Esophagus muscularis mucosa (tissue), 4 donors: ENCODE results near the gene COX8C. TPM values are rescaled to one million over a fixed set of nuclear protein-coding genes. Genes with fewer than 3 reads are reported as not detected.

Source experiments
- DNase-seq: peaks from one replicate; pipeline ENCODE4 v3.0.0-alpha.2; 2017; ENCODE audit errors: extremely low spot score
- H3K27ac ChIP-seq, 4 donors: fragments of 200-600 bp; sonication (generic); replicated peaks in 1 of 4; 1 replicate in 3 of 4; 2 replicates in 1 of 4; pipeline ENCODE4 v1.5.1; 2016 to 2019; ENCODE audit warnings: mild to moderate bottlenecking in 1 of 4
- H3K27me3 ChIP-seq, 4 donors: fragments of 200-600 bp; sonication (generic); one replicate each; pipeline versions ENCODE4 v1.5.1 to v1.6.0; 2016 to 2019
- H3K36me3 ChIP-seq, 4 donors: fragments of 200-600 bp; sonication (generic); one replicate each; pipeline ENCODE4 v1.5.1; 2016 to 2019
- H3K4me1 ChIP-seq, 4 donors: fragments of 200-600 bp; sonication (generic); one replicate each; pipeline ENCODE4 v1.5.1; 2016 to 2019
- H3K4me3 ChIP-seq, 4 donors: fragments of 200-600 bp; sonication (generic); 1 replicate in 2 of 4; 2 replicates in 2 of 4; pipeline ENCODE4 v1.5.1; 2016 to 2019; ENCODE audit warnings: mild to moderate bottlenecking in 4 of 4, moderate library complexity in 1 of 4
- H3K9me3 ChIP-seq, 4 donors: fragments of 200-600 bp; sonication (generic); 1 replicate in 3 of 4; 2 replicates in 1 of 4; pipeline ENCODE4 v1.5.1; 2016 to 2019
- EP300 ChIP-seq: sonication (generic); formaldehyde crosslinking; IDR thresholded peaks from one replicate; pipeline ENCODE4 v1.6.1; 2017; ENCODE audit warnings: antibody characterized with exemption
- POLR2A ChIP-seq: fragments of 450-650 bp; IDR thresholded peaks from one replicate; pipeline ENCODE4 v1.6.1; 2017; ENCODE audit warnings: antibody characterized with exemption, moderate library complexity, mild to moderate bottlenecking, low read depth
- POLR2AphosphoS5 ChIP-seq, 2 donors: sonication (generic); formaldehyde crosslinking; IDR thresholded peaks; one replicate each; pipeline ENCODE4 v1.6.1; 2017; ENCODE audit warnings: antibody characterized with exemption in 2 of 2
- WGBS: methylation state at CpG from one replicate; pipeline ENCODE4 v1.1.5; 2018; 5-methylcytosine and 5-hydroxymethylcytosine counted together
- intact Hi-C: fragments of 100-400 bp; cut with DNase I; formaldehyde crosslinking; loops from one replicate; pipeline ENCODE4 v1.15.1; 2023
- total RNA-seq, 4 donors: library from RNA; depleted of rRNA; stranded (reverse); fragments of >200 nt; gene quantifications; one replicate each; pipeline versions ENCODE4 v1.1.0 to v1.2.1, GENCODE V29; 2016
- TF ChIP-seq, protein P1 (sequence below), 3 experiments: fragments of 200-600 bp in 2 of 3; fragments of 450-650 bp in 1 of 3; sonication (generic) in 2 of 3; IDR thresholded peaks; one replicate each; pipeline ENCODE4 v1.5.1; 2017 to 2019; ENCODE audit warnings: antibody characterized with exemption in 3 of 3, mild to moderate bottlenecking in 2 of 3, moderate library complexity in 1 of 3

The COX8C gene
- total RNA-seq, 4 donors from 2014 or later = not detected

- Histone ChIP-seq H3K4me3 (peak overlapping the region; percentile 92 to 97 (median 95)), H3K27me3 (no peaks in the 10 kb centered on the region), H3K9me3 (no peaks in the 10 kb centered on the region), H3K36me3 (no peaks in the 10 kb centered on the region), H3K4me1 (peaks cover 25 to 40% (median 38%) of the 10 kb centered on the region in 4 donors), H3K27ac (peak overlapping the region; percentile 97 to 99 (median 98))
- TF ChIP-seq POLR2A (no peak), EP300 (no peak), POLR2AphosphoS5 (IDR thresholded peaks at IDR 0.05) (no peak)
- TF ChIP-seq, protein P1, sequence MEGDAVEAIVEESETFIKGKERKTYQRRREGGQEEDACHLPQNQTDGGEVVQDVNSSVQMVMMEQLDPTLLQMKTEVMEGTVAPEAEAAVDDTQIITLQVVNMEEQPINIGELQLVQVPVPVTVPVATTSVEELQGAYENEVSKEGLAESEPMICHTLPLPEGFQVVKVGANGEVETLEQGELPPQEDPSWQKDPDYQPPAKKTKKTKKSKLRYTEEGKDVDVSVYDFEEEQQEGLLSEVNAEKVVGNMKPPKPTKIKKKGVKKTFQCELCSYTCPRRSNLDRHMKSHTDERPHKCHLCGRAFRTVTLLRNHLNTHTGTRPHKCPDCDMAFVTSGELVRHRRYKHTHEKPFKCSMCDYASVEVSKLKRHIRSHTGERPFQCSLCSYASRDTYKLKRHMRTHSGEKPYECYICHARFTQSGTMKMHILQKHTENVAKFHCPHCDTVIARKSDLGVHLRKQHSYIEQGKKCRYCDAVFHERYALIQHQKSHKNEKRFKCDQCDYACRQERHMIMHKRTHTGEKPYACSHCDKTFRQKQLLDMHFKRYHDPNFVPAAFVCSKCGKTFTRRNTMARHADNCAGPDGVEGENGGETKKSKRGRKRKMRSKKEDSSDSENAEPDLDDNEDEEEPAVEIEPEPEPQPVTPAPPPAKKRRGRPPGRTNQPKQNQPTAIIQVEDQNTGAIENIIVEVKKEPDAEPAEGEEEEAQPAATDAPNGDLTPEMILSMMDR (IDR thresholded peaks at IDR 0.05) = no peak
- 0% methylated on average over 8 of the region's 61 CpGs for WGBS
- intact Hi-C loops = loop anchor here (5.0 kb wide), 1 partner anchor 125 kb away; the partner anchor contains the start of genes GON7 and UBR7
- no peak for DNase-seq
These were observed 14.6 kb upstream of the COX8C start for GRCh38 chr14:93332397-93332852.

DNA sequence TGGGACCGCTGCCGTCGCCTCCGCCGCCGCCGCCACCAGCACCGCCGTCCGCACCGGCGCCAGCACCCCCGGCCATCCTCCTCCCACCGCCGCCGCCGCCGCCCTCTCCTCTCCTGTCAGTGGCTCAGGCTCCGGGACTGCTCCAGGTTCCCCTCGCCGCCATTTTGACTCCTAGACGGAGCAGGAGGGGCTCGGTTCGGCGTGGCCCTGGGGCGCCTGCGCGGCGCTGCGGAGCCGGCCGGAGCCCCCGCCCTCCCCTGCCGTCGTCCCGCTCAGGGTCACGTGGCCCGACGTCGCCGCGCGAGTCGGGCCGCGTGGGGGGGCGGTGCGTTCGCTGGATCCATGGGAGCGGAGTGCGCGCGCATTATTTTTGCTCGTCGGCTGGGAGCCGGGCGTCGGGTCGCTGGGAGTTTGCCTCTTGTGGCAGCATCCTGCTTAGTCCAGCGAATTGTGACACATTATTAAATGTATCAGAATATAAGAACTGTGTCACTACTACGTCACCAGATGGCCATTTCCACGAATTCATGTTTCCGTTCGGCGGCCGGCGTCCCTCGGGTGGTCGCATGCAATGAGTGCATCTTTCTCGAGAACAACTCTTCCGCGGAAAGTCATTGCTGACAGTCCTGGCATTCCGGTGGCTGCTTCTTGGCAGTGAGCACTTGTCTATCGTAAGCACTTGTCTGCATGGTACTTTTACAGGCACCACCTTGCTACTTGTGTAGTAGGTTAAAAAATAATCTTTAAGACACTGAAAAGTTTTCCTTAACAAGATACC, 13.9 kb upstream of the COX8C start, which contains the start of gene BTBD7:
BTBD7 (minus strand) TSS at position 184 of the 778 bp plus-strand sequence. CDS start 36,985 bp downstream, outside the sequence.
- DNase-seq = peak; percentile 98
- H3K4me1 ChIP-seq = peaks cover 25 to 40% (median 38%) of the 10 kb centered on the region in 4 donors
- peak within 1 kb of the TSS; percentile 92 to 97 (median 95) for H3K4me3 ChIP-seq
- TF ChIP-seq EP300 = no peak
- TF ChIP-seq POLR2AphosphoS5 (IDR thresholded peaks at IDR 0.05) = peak; percentile 80 to 83
- TF ChIP-seq, protein P1 (IDR thresholded peaks at IDR 0.05) = peak in 1 of 3 experiments; percentile 34
- no peak for TF ChIP-seq POLR2A
- peak within 1 kb of the TSS; percentile 97 to 99 (median 98) for H3K27ac ChIP-seq
- H3K27me3 ChIP-seq = no peaks in the 10 kb centered on the region
- 0% methylated on average over 12 of the region's 74 CpGs for WGBS
- H3K36me3 ChIP-seq = no peaks in the 10 kb centered on the region
- intact Hi-C loops = loop anchor here (5.0 kb wide), 1 partner anchor 126 kb away; the partner anchor contains the start of genes GON7 and UBR7
- H3K9me3 ChIP-seq = no peaks in the 10 kb centered on the region

- Histone ChIP-seq H3K27me3 (no peaks in the 10 kb centered on the region), H3K4me1 (peaks cover 25 to 40% (median 38%) of the 10 kb centered on the region in 4 donors), H3K4me3 (peak overlapping the region; percentile 92 to 97 (median 95)), H3K27ac (peak overlapping the region; percentile 97 to 99 (median 98)), H3K9me3 (no peaks in the 10 kb centered on the region), H3K36me3 (no peaks in the 10 kb centered on the region)
- DNase-seq = no peak
- intact Hi-C loops = loop anchor here (5.0 kb wide), 1 partner anchor 126 kb away; the partner anchor contains the start of genes GON7 and UBR7
- TF ChIP-seq, protein P1 (IDR thresholded peaks at IDR 0.05) = no peak
- TF ChIP-seq POLR2A = no peak
- TF ChIP-seq POLR2AphosphoS5 (IDR thresholded peaks at IDR 0.05) = no peak
- no peak for TF ChIP-seq EP300
- 6% methylated on average over 7 of the region's 7 CpGs for WGBS
These were observed 13.3 kb upstream of the COX8C start for GRCh38 chr14:93333631-93334103.

- intact Hi-C loops = no loop called here
- Histone ChIP-seq H3K27me3 (no peaks in the 10 kb centered on the region), H3K4me1 (peaks cover 8 to 10% (median 9%) of the 10 kb centered on the region in 4 donors), H3K27ac (no peak overlapping the region), H3K9me3 (no peaks in the 10 kb centered on the region), H3K36me3 (no peaks in the 10 kb centered on the region), H3K4me3 (no peak overlapping the region)
- no peak for DNase-seq
- TF ChIP-seq, protein P1 (IDR thresholded peaks at IDR 0.05) = no peak
- TF ChIP-seq EP300 (no peak), POLR2A (no peak), POLR2AphosphoS5 (IDR thresholded peaks at IDR 0.05) (no peak)
- whole genome bisulfite sequencing = 93% methylated on average over 4 of the region's 4 CpGs
These were observed 9.7 kb upstream of the COX8C start for GRCh38 chr14:93337143-93337753.
